Uterus (tissue), 2 donors: ENCODE measurements around the gene ADCY7.

ENCODE experiments used
- POLR2A ChIP-seq, 2 donors: fragments of 450-650 bp; IDR thresholded peaks; one replicate each; pipeline ENCODE4 v1.6.1; 2016; ENCODE audit warnings: antibody characterized with exemption in 2 of 2, mild to moderate bottlenecking in 1 of 2, moderate library complexity in 1 of 2
- TF ChIP-seq, protein P1 (sequence below), 4 experiments: fragments of 200-600 bp in 2 of 4; fragments of 450-650 bp in 2 of 4; sonication (generic) in 2 of 4; IDR thresholded peaks; one replicate each; pipeline ENCODE4 v1.5.1; 2016 to 2019; ENCODE audit warnings: antibody characterized with exemption in 4 of 4, mild to moderate bottlenecking in 2 of 4, moderate library complexity in 1 of 4

DNA sequence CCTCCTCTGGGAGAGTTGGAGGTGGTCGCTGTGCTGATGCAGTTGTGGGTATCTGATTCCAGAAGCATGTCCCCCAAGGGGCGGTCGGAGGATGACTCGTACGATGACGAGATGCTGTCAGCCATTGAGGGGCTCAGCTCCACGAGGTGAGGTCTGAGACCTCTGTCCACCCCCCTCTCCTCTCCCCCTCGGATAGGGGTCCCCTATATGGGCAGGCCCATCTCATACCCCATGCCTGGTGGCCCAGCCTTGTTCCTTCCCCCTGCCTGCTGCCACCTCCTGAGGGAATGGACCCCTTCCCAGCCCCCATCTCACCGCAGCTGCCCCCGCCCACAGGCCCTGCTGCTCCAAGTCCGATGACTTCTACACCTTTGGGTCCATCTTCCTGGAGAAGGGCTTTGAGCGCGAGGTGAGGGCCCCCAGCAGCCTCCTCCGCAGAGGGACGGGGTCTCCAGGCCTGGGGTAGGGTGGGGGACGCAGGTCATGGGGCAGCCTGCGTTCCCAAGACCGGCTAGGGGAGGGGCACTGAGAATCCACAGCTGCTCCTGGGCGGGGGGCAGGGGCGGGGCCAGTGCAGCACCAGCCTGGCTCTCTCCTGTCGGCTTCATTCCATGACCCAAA is 39.2 kb downstream of the ADCY7 start:
- TF ChIP-seq, protein P1, sequence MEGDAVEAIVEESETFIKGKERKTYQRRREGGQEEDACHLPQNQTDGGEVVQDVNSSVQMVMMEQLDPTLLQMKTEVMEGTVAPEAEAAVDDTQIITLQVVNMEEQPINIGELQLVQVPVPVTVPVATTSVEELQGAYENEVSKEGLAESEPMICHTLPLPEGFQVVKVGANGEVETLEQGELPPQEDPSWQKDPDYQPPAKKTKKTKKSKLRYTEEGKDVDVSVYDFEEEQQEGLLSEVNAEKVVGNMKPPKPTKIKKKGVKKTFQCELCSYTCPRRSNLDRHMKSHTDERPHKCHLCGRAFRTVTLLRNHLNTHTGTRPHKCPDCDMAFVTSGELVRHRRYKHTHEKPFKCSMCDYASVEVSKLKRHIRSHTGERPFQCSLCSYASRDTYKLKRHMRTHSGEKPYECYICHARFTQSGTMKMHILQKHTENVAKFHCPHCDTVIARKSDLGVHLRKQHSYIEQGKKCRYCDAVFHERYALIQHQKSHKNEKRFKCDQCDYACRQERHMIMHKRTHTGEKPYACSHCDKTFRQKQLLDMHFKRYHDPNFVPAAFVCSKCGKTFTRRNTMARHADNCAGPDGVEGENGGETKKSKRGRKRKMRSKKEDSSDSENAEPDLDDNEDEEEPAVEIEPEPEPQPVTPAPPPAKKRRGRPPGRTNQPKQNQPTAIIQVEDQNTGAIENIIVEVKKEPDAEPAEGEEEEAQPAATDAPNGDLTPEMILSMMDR (IDR thresholded peaks at IDR 0.05), result no peak
- no peak for TF ChIP-seq POLR2A (IDR thresholded peaks at IDR 0.05)
